Measurements from ENCODE around the gene ACTL8. TPM values are rescaled to one million over a fixed set of nuclear protein-coding genes. Genes with fewer than 3 reads are reported as not detected.

Gene ACTL8
- total RNA-seq, 1 donor from 2014 or later = not detected

GRCh38 chr1:17713993-17714392, 41.1 kb upstream of the ACTL8 start:
- H3K27ac Mint-ChIP-seq = no peak overlapping the region
- H2AFZ ChIP-seq (replicated peaks) = no peak overlapping the region

GRCh38 chr1:17717594-17718535, 37.3 kb upstream of the ACTL8 start:
- Mint-ChIP-seq H3K36me3 (no peaks in the 10 kb centered on the region), H3K27me3 (ENCODE audit: insufficient read depth, low read depth) (peaks cover 8% of the 10 kb centered on the region), H3K9me3 (no peaks in the 10 kb centered on the region), H3K27ac (peak overlapping the region; percentile 88), H3K4me3 (no peak overlapping the region), H3K4me1 (peaks cover 8% of the 10 kb centered on the region)
- no peaks in the 10 kb centered on the region for H3F3A ChIP-seq (ENCODE audit: low read depth)
- peak overlapping the region; percentile 34 for H2AFZ ChIP-seq (replicated peaks)
- no peaks in the 10 kb centered on the region for H3K36me3 ChIP-seq
- no peaks in the 10 kb centered on the region for H3K9me3 ChIP-seq (ENCODE audit: low read depth)
- TF ChIP-seq EZH2 (IDR thresholded peaks at IDR 0.05) (no peak), EZH2phosphoT487 (IDR thresholded peaks at IDR 0.05) (no peak), CTCF (IDR thresholded peaks at IDR 0.05) (no peak)
- H4K20me1 ChIP-seq (ENCODE audit: low read depth) = no peaks in the 10 kb centered on the region
- H3K79me2 ChIP-seq (ENCODE audit: low read depth) = no peaks in the 10 kb centered on the region
- no peak overlapping the region for H3K27ac ChIP-seq
- H3K9ac ChIP-seq = no peak overlapping the region
- no peak overlapping the region for H3K4me3 ChIP-seq
- no peak for DNase-seq (ENCODE audit: low spot score)
- no peaks in the 10 kb centered on the region for H3K4me1 ChIP-seq
- H3K4me2 ChIP-seq = no peak overlapping the region
- H3K27me3 ChIP-seq = no peaks in the 10 kb centered on the region

More at GRCh38 chr1:17713993-17714392, 41.1 kb upstream of the ACTL8 start:
- Histone ChIP-seq H4K20me1 (ENCODE audit: low read depth) (no peaks in the 10 kb centered on the region), H3K27me3 (no peaks in the 10 kb centered on the region), H3K9ac (no peak overlapping the region), H3K4me2 (no peak overlapping the region), H3K4me1 (no peaks in the 10 kb centered on the region), H3K9me3 (ENCODE audit: low read depth) (no peaks in the 10 kb centered on the region), H3K36me3 (no peaks in the 10 kb centered on the region), H3K79me2 (ENCODE audit: low read depth) (no peaks in the 10 kb centered on the region), H3F3A (ENCODE audit: low read depth) (no peaks in the 10 kb centered on the region), H3K4me3 (no peak overlapping the region), H3K27ac (no peak overlapping the region)
- Mint-ChIP-seq H3K36me3 (no peaks in the 10 kb centered on the region), H3K4me3 (no peak overlapping the region), H3K4me1 (peaks cover 8% of the 10 kb centered on the region), H3K27me3 (ENCODE audit: insufficient read depth, low read depth) (peaks cover 14% of the 10 kb centered on the region), H3K9me3 (peaks cover 16% of the 10 kb centered on the region)
- no peak for TF ChIP-seq CTCF (IDR thresholded peaks at IDR 0.05)
- TF ChIP-seq EZH2 (IDR thresholded peaks at IDR 0.05) = no peak
- no peak for TF ChIP-seq EZH2phosphoT487 (IDR thresholded peaks at IDR 0.05)
- DNase-seq (ENCODE audit: low spot score) = no peak

- Histone ChIP-seq H3K4me2 (no peak overlapping the region), H3K9me3 (ENCODE audit: low read depth) (no peaks in the 10 kb centered on the region), H3K9ac (no peak overlapping the region), H3F3A (ENCODE audit: low read depth) (no peaks in the 10 kb centered on the region), H3K27ac (no peak overlapping the region), H2AFZ (replicated peaks) (no peak overlapping the region), H3K27me3 (no peaks in the 10 kb centered on the region), H3K36me3 (no peaks in the 10 kb centered on the region), H4K20me1 (ENCODE audit: low read depth) (no peaks in the 10 kb centered on the region), H3K79me2 (ENCODE audit: low read depth) (no peaks in the 10 kb centered on the region), H3K4me1 (no peaks in the 10 kb centered on the region), H3K4me3 (no peak overlapping the region)
- H3K27me3 Mint-ChIP-seq (ENCODE audit: insufficient read depth, low read depth) = peaks cover 12% of the 10 kb centered on the region
- H3K4me3 Mint-ChIP-seq = no peak overlapping the region
- H3K9me3 Mint-ChIP-seq = no peaks in the 10 kb centered on the region
- H3K27ac Mint-ChIP-seq = no peak overlapping the region
- DNase-seq (ENCODE audit: low spot score) = no peak
- TF ChIP-seq CTCF (IDR thresholded peaks at IDR 0.05) (no peak), EZH2phosphoT487 (IDR thresholded peaks at IDR 0.05) (no peak), EZH2 (IDR thresholded peaks at IDR 0.05) (no peak)
- no peaks in the 10 kb centered on the region for H3K36me3 Mint-ChIP-seq
- peaks cover 11% of the 10 kb centered on the region for H3K4me1 Mint-ChIP-seq
These were observed 35.3 kb upstream of the ACTL8 start for GRCh38 chr1:17719874-17720273.

Measured in neural progenitor cell (in vitro differentiated cells).